Measurements from ENCODE around the gene LAPTM5.
"Not testable (repeated sequence)": the region's sequence is repeated elsewhere in the genome, so short reads cannot be mapped to it uniquely, and the experiment has no call there.

Gene LAPTM5

GRCh38 chr1:30770150-30770549 is 12.6 kb upstream of the LAPTM5 start:
- no peak for DNase-seq (ENCODE audit: low read depth)

GRCh38 chr1:30768830-30769718 is 11.5 kb upstream of the LAPTM5 start:
- DNase-seq (ENCODE audit: low read depth) = no peak

GRCh38 chr1:30768159-30768829 is 10.7 kb upstream of the LAPTM5 start:
- no peak for DNase-seq (ENCODE audit: low read depth)

DNA sequence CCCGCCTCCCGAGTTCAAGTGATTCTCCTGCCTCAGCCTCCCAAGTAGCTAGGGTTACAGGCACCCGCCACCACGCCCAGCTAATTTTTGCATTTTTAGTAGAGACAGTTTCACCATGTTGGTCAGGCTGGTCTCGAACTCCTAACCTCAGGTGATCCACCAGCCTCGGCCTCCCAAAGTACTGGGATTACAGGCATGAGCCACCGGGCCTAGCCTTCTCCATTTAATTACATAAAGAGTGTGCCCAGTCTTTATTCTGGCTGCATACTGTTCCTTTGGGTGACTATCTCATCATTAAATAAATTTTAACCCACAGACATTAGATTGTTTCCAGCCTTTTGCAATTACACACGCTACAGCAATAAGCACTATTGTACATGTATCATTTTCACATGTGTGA is 9.4 kb upstream of the LAPTM5 start:
- not testable (repeated sequence) for DNase-seq (ENCODE audit: low read depth)

DNA sequence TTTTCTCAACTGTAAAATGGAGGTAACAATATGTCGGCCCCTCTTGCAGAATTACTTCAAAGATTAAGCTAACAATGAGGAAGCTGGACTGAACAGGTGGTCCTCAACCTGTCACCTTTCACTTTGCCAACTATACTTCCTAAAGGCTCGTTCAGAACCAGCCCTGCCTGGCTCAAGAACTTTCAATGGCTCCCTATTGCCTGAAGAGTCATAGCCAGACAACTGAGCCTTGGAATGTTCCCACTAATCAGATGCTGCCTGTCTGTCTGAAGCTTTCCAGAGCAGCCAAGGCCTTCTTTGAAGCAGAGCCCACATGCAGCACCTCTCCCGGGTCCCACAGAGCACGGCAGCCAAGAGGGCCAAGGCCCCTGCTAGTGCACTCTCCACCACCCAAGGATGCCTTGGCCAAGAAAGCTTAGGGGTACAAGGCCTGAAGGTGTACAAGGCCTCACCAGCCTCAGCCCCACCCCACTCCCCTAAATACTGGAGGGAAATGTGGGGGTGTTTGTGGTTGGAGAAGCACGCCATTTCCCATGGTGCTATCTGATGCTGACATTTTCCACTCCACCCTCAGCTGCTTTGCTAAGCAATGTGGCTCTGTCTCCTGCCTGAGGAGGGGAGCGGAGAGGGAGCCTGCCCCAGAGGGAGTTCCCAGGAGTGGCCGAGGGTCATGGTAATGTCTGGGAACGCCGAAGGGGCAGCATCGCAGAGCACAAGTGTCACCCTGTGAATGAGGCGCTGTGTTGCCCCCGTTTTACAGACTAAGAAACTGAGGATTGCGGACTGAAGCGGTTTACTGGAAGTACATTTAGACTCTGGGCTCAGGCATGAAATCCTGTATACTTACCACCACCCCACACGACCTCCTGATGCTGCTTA is 8.2 kb upstream of the LAPTM5 start:
- DNase-seq (ENCODE audit: low read depth) = no peak

GRCh38 chr1:30764939-30765555 is 7.5 kb upstream of the LAPTM5 start:
- no peak for DNase-seq (ENCODE audit: low read depth)

- no peak for DNase-seq (ENCODE audit: low read depth)
Observed at GRCh38 chr1:30764396-30764795, 6.8 kb upstream of the LAPTM5 start.

- no peak for DNase-seq (ENCODE audit: low read depth)
Observed at GRCh38 chr1:30763651-30764248, 6.2 kb upstream of the LAPTM5 start.

GRCh38 chr1:30762930-30763650 is 5.5 kb upstream of the LAPTM5 start:
- DNase-seq (ENCODE audit: low read depth) = no peak

DNA sequence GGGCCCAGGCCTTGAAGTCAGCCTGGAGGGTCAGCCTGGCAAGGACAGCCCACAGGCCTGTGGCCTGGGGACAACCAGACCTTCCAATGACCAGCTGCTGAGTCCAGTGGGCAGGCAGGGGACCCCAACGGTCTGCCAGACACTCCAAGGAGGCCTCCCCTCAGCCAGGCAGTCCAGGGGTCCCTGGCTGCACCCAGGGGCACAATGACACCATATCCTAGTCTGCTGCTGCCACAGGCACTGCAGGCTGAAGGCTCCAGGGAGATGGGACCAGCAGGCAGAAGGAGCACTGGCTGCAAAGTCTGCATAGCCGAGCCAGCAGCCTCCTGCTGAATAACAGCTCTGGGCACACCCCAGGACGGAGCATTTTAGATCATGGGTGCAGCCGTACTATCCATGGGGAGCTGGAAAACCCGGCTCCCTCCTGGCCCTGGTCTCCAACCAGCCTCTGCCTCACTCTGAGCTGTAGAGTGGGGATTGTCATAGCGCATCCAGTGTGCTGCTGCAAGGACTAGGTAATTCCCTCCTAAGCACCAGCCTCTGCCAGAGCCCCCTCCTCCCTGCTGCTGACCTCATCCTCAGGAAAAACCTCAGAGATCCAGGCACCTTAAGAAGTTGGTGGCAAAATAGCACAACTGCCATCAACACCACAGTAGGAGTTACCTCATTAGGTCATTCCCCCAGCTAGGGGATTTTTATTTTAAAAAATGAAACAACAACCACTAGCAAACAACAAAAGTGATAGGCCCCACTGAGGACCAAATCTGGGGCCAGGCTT is 4.8 kb upstream of the LAPTM5 start:
- DNase-seq (ENCODE audit: low read depth) = no peak

DNA sequence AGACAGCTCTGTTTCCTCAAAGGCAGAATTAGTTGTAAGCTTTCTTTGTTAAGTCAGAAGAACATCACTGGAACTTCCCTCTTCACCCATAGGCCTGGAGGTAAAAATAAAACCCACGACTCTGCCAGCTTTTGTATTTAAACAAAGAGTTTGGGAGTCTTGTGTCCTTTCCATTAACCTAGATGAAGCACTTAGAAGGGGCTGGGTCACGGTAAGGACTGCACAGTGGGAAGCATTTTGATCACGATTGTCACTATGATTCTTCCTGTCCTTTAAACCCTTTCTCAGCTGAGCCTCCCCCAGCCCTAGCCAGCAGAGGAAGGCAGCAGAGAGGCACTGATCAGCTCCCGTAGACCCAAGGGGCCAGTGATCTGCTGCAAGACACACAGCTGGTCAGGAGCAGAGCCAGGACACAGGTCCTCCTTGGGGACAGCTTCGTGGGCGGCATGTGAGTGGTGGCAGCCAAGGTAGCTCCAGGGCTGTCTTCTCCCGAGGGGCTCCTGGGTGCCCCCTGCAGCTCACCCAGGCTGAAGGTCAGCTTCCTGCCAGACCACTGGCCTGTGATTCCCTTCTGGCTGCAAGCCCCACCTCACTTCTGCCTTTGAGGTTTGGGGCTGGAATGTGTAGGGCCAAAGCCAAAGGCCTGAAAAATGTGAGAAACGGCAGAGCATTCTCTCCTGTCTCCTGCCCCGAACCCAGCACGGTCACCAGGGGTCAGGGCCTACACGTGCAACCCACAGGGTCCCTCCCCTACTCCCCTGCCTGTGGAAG is 4.0 kb upstream of the LAPTM5 start:
- DNase-seq (ENCODE audit: low read depth) = no peak

GRCh38 chr1:30760596-30761324 is 3.2 kb upstream of the LAPTM5 start:
- no peak for DNase-seq (ENCODE audit: low read depth)

DNA sequence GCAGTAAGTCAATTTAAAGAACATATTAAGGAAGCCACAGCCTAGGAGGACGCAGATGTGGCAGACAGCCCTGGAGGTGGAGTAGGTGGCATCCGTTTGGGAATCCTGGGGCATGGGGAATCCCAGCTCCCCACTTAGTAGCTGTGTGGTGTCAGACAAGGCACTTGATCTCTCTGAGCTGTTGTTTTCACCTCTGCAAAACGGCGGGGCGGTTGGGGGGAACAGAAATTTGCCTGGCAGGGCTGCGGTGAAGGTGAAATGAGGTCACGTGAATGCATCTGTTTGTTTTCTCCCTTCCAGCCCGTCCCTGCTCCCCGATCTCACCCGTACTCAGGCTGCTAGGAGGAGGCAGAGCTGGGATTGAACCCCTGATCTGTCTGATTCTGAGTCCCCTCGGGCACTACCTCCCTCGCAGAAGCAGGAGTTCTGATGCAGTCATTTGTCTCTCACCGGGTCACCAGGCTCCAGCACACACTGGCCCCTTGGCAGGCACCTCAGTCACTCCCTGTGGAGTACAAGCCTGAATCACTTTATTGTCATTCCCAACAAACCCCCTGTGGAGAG is 2.2 kb upstream of the LAPTM5 start:
- DNase-seq (ENCODE audit: low read depth) = peak; percentile 49

- DNase-seq (ENCODE audit: low read depth) = no peak
Observed at GRCh38 chr1:30758785-30759380, 1.3 kb upstream of the LAPTM5 start.

DNA sequence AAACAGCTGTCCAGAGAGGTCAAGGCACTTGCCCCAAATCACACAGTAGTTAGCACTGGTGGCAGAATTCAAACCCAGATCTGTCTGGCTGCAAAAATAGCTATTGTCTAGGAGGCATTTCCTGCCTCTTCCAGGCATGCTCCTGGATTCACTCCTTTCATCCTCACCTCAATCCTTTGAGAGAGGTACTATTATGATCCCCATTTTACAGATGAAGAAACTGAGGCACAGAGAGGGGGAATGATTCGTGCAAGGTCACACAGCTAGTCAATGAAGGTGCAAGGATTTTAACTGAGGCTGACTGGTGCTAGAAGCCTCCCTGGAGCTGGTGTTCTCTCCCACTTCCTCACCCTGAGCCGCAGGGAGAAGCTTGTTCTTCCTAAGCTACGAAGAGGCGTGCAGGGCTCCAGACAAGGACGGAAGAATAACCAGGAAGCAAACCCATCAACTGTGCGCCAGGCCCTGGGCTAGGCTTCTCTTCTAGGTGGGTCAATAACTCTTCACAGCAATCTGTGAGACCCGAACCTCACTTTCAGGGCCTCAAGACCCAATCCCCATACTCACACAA is 631 bp upstream of the LAPTM5 start:
- DNase-seq (ENCODE audit: low read depth) = no peak

DNA sequence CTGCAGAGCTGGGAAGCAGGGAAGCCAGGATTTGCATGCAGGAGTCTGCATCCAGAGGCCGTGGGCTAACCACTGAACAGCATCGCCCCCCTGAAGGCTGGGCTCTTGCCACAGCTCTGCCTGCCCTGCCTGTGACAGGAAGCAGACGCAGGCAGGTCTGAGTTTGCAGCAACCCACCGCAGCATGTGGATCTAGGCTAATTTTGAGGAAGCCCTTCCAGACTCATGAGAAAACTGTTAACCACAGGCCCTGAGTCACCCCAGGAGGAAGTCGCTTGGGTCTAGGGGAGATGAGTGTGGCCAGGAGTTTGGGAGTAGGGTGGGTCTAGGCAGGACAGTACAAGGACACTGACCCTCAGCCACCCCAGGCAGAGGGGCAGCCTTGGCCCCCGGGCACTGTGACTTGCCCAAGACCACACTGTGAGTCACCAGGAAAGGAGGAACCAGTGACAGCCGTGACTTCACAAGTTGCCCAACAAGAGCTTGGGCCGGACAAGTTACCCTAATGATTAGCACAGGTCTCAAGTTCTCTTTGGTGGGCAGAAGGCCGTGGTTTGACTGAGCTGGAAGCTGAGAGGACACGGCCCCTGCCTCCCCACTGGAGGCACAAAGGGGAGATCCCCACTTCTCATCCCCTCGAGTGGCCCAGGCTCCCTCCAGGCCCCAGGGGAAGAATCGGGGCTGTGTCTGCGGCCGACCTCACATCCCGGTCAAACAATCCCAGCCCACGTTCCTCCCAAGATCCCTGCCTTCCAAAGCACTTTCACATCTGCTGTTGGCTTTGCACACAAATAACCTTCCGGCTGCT is 826 bp downstream of the LAPTM5 start:
- DNase-seq (ENCODE audit: low read depth) = peak; percentile 51

DNA sequence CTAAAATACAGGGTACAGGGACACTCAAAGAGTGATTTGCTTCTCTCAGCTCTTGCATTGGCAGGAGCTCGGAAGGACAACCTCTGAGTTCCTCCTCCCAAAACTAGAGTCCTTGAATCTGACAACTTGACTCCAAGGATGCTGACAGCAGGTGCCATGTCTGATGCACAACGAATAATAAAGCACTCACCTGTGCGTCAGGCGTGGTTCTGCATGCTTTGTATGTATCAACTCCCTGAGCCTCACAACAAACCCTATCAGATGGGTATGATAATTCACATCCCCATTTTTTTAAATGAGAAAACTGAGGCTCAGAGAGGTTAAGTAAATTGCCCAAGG is 1.4 kb downstream of the LAPTM5 start:
- DNase-seq (ENCODE audit: low read depth) = no peak

Measured in activated T-helper 9 cell treated with anti-CD3 and anti-CD28 coated beads, Interleukin-2, amount 50 U/mL, for 16 hours (primary cell).